HuH-7 (cell line): Measurements from ENCODE around the gene LNPK.
"Not testable (repeated sequence)": the region's sequence is repeated elsewhere in the genome, so short reads cannot be mapped to it uniquely, and the experiment has no call there.

Experiments used
- DNase-seq: peaks from one replicate; pipeline ENCODE4 v3.0.0; 2011; ENCODE audit warnings: low spot score

The LNPK gene

GRCh38 chr2:175903384-175903936, 98.6 kb downstream of the LNPK start:
- DNase-seq, result no peak

- not testable (repeated sequence) for DNase-seq
These were observed 106.1 kb downstream of the LNPK start for GRCh38 chr2:175895957-175896356.

GRCh38 chr2:175892046-175892445, 110.0 kb downstream of the LNPK start:
- no peak for DNase-seq

- no peak for DNase-seq
These were observed 111.3 kb downstream of the LNPK start for GRCh38 chr2:175890636-175891242.

- DNase-seq, result no peak
These were observed 112.3 kb downstream of the LNPK start for GRCh38 chr2:175889701-175890302.

GRCh38 chr2:175887776-175888175, 114.3 kb downstream of the LNPK start:
- DNase-seq, result no peak

- DNase-seq, result no peak
These were observed 117.2 kb downstream of the LNPK start for GRCh38 chr2:175884697-175885393.

- no peak for DNase-seq
These were observed 118.4 kb downstream of the LNPK start for GRCh38 chr2:175883586-175884194.

GRCh38 chr2:175879679-175880078, 122.4 kb downstream of the LNPK start:
- DNase-seq, result no peak

- no peak for DNase-seq
These were observed 124.1 kb downstream of the LNPK start for GRCh38 chr2:175877845-175878544.

- no peak for DNase-seq
These were observed 127.8 kb downstream of the LNPK start for GRCh38 chr2:175874291-175874690.
